Inflammatory macrophage treated with lipopolysaccharide for 1 hour (primary cell): Measurements from ENCODE around the gene MYO3B.

Experiments
- DNase-seq, 2 donors: peaks; one replicate each; pipeline ENCODE4 v3.0.0-alpha.2; 2020 to 2022

The MYO3B gene

DNA sequence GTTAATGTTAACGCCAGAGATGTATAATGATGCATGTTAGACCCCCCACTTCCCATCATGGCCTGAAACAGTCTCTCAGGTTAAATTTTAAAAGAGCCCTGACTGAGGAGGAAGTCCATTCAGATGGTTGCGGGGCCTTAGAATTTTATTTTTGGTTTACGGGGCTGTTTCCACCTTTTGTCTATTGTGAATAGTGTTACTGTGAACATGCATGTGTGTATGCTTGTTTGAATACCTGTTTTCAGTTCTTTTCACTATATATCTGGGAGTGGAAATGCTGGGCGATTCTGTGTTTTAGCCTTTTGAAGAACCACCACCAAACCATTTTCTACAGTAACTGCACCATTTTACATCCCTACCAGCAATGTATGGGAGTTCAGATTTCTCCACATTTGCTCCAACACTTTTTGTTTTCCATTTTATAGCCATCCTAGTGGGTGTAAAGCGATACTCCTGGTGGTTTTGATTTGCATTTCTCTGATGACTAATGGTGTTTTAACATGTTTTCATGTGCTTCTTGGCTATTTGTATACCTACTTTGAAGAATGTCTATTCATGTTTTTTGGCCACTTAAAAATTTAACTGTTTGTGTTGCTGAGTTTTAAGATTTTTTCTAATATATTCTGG lies 133.0 kb downstream of the MYO3B start:
- DNase-seq = no peak

DNA sequence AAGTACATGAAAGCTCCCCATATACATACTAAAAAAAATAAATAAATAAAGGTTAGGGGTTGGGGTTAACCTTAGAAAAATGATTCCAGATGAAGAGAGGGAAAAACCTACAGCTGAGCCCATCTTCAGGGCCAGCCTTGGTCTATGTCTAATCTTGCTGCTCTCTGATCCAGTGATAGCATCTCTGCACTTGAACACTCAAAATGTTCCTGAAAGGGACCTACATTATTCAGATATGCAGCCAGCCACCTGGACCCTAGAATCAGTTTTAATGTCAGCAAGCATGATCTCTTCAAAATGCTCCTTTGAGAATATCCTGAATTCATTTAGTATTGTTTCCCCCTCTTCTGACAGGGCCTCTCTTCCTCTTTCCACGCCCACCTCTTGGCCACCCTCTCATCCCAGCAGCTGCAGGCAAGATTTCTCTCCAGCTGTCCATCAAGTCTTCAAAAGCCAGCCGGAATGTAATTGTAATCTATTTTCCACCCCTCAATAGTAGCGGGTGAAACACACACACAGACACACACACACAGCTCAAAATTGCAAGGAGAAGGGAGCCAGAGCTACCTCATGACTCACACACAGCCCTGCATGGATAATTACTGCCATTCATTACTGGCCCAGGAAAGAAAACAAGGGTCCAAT lies 135.5 kb downstream of the MYO3B start:
- DNase-seq = no peak

DNA sequence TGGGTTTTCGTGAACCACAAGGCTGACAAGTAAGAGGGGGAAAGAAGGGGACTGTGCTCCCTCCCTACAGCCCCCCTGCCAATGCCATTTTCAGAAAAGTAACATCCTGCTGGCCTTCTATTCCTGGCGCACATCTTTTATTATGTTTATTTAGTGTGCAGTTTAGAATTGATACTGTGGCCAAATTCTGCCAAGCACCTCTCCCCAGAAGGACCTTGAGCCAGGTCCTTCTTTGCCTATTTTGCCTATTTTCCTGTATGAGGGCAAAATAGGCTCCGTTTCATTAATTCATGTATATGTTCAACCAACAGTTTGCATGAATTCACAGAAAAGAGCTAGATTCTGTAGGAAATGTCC lies 136.0 kb downstream of the MYO3B start:
- DNase-seq = no peak

DNA sequence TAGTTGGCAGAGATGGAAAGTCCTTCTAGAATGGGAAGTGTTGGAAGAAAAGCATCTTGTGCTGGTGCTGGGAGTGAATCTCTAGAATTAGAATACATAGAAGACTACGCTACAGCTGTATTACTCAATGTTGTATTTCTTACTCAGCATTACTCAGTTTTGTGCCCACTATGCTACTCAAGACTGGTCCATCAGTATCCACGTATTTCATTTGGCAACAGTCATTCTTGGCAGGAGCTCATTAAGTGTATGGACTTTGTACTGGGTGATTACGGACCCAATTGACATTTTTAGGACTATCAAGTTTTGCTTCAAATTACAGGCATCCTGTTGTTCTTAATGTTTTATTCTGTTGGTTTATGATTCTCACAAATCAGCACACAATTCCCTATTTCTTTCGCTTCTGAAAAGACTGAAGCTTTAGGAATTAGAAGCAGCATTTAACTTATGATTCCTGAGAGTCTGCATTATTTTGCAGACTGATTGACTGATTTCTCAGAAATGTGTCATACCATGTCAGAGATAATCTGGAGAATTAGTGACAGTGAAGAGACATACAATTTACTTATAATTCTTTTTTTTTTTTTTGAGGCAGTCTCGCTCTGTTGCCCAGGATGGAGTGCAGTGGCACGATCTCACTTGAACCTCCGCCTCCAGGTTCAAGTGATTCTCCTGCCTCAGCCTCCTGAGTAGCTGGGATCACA lies 136.9 kb downstream of the MYO3B start:
- no peak for DNase-seq

DNA sequence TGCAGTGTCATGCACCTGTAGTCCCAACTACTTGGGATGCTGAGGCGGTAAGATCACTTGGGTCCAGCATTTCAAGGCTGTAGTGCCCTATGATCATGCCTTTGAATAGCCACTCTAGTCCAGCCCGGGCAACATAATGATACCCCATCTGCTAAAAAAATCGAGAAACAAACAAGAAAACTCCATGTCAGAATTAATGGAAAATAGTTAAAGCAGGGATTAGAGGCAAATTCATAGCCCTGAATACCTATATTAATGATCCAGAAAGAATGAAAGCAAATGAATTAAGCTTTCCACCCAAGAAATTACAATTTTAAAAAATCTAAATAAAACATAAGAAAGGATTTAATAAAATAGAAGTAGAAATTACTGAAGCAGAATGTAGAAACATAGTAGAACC lies 143.0 kb downstream of the MYO3B start:
- no peak for DNase-seq

DNA sequence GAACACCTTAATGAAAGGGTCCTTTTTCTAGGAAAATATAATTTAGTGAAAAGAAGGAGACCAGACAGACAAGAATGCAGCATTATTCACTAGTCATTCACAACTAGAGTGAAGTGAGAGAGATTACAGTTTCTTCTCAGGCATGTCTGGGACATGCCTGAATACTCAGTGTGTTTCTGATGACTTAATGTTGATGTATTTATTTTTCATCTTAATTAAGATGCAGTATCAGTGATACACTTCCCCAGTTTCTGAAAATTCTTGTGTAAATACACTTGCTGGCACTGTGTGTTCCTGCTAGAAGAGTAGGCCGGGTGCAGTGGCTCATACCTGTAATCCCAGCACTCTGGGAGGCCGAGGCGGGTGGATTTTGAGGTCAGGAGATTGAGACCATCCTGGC lies 143.6 kb downstream of the MYO3B start:
- DNase-seq = no peak

DNA sequence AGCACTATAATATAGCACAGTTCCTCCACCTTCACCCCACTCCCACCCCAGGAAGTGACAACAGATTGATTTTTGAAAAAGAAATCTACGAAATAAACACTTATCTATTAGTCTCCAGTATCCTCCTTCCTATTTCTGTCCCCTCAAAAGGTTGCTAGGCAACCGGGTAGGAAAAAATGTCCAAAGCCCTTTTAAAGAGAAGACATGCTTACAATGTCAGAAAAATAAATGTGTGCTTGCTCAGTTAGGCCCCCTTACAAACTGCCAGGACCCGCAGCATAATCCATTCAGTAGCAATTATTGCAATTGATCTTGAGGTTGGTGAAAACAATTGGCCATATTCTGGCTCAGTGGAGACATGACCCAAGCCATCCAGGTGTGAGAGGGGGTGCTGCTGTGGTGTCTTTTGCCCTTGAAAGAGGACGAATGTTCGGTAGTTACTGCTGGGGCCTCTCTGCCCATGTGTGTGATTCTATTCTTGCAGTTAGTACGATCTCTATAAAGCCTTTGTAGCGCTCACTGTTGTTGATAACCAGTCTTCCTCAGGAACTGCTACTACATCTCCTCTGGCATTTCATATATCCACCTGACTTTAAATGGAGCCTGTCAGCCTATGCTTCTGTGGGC lies 144.3 kb downstream of the MYO3B start:
- no peak for DNase-seq

DNA sequence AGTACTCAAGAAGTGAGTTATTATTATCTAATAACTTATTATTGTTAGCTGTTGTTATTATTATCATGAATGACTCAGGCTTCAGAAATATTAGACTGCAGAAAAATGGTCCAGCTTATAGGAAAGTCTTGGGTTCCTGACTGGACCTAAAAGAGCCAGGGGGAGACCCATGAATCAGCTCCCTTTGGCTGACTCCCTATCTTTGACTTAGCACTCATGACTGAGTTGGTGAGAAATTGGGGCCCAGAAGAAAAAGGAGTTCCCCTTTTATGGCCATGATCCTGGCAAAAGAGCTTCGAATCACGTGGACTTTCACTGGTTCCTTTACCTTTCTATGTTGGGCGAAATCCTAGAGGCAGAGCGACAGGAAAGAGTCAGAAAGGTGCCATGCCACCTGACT lies 145.8 kb downstream of the MYO3B start:
- DNase-seq = peak in 1 of 2 donors; percentile 0

DNA sequence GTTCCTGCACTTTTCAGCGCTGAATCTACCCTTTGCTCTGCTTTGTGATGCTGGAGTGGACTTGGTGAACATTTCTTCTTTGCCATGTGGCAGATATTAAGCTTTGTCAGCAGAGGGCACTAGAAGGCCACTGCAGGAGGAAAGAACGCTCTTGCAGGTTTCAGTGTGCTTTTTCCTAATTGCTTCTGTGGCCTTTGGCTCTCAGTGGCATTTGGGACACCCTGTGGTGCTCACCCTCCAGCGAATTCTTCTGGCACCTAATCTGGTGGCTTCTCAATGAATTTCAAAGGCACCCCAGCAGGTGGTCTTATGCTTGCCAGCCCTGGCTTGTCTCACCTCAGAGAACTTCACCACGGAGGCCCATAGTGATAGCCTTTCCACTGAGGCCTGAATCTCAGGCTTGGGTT lies 146.7 kb downstream of the MYO3B start:
- DNase-seq = peak; percentile 6 to 9

DNA sequence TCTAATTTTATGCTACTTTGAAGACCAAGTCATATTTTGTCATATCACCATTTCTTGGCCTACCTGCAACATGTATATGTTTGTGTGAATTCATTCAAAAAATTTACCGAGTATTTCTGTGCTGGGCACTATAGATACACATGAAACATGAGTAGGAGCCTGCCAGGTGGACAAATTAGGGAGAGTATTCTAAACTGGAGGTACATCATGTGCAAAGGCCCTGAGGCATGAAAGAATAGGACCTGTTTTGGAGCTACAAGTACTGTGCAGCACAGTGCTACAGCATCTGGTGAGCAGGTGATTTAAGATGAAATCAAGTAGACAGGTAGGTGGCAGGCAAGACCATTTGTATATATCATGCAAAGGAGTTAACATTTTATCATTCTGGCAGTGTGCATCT lies 152.9 kb downstream of the MYO3B start:
- DNase-seq = no peak

DNA sequence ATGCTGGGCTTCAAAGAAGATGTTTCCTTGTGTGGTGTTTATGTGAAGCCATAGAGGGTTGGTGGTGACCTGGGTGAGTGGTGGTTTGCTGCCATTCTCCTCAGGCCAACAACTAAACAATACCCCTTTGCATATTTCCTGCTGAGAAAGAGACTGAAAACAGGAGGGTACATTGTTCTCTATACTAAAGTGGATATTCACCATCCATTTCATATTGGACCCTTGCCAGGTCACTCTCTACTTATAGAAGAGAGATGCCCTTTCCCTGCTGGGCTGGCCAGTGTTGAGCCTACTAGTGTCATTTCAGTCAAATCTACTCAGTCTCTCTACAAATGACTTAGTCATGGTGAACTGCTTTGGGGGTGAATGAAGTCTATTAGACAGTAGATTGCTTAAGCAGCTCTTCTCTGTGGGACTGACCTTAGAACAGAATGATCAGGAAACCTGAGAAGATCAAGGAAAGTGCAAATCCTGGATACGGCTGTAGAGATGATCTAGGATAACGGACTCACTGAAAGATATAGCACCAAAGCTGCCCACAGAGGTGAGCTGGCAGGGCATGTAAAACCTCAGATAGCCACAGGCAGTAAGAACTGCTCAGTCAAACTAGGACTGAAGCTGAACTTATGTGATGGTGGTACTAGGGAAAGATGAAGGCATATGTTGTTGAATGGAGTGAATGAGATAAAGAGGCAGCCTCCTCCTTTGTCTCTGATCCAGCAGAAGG lies 154.9 kb downstream of the MYO3B start:
- DNase-seq = no peak

DNA sequence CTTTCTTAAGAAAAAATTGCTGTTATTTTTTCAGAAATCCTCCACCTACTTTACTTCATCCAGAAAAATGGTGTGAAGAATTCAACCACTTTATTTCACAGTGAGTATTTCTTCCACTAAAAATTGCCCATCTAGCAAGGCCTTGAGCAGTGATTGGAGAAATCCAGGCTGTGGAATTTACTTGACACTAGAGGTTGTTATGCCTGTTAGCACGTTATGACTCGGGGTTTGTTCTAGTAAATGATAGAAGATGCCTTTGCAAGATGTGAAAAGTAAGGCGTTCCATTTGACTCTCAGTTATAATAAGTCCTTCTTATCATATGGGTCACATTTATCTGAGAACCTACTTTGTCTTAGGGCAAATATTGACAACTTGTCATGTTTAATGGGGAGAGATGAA lies 157.4 kb downstream of the MYO3B start:
- DNase-seq = no peak

DNA sequence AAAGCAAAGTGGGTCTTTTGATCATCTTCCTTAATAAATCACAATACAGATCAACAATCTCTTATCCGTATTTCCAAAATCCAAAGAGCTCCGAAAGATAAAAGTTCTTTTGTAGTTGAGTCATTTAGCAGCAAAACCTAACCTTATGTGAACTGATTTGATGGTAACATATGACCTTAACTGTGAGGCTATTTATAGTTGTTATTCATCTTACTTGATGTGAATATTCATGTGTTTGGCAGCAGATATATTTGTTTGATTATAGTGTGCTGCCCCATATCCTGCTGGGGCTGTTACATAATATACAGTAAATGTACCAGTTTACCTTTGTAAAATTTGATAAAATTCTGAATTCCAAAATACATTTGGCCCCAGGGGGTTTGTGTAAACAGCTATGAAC lies 158.5 kb downstream of the MYO3B start:
- DNase-seq = no peak

DNA sequence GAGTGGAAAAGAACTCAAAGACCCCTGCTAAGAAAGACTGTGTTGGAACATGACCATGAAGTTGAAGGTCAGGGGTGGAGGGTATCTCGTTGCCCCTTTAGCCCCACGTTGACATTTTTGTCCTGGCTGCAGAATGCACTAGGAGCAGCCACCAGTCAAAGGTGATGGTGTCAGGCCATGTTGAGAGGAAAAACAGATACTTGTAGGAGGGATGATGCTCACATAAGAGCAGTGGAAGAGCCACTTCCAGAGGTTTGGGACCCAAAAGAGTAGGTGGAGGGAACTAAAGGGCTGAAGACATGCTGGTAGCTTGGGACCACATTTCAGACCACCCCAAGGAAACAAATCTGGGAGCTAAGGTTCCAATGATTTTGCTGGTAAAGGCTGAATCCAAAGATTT lies 159.0 kb downstream of the MYO3B start:
- no peak for DNase-seq

DNA sequence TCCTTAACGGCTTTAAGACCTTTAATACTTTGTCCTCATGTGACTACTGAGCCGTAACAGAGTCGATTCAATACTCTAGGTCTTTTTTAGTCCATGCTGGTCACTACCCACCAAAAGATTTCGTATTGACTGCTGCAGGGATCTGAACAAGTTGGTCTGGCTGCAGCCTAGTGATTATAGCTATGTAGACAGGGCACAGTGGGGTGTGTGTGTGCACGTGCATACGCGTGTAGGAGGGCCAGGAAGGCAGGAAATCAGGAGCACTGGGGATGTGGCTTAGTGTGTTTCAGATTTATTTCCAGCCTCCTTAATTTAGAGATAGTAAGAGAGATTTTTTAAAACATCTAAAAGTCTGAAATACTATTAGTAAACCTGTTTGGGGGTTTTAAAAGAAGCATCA lies 161.4 kb downstream of the MYO3B start:
- DNase-seq = no peak

DNA sequence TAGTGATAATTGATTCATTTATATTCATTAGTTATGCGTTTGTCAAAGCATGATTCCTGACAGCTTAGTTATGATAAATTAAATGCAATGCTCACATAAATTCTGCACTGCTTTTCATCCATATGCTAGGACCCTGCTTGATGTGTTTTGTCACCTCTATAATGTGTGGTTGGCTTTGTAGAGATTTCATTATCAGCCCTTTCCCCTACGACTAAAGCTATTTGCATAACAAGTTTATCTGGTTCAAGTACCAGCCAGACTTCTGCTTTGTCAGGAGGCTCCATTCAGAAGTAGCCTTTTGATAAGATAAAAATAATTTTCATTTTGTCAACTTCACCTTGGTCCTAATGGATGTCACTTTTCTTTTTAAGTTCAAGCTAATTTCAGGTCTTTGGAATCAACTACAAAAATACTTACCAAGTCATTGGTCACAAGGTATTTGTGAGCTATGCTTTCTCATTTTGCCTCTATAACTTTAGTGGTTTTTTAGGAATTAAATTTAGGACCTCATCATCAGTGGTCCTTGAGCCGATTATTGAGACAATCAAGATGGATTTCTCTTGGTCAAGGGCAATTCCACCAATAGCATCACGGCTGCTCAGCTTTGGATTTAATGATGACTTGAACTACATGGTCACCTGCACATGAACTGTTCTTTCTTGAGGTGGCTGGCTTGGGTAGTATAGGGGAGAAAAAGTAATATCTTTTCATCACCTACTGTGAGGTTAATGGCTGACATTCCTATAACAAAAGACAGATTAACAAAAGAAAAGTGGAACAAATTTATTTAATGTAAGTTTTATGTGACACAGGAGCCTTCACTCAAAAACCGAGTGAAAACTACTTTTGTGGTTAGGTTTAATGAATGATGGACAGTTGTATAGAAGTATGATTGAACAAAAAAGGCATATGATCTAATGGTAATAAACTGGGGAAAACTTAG lies 162.1 kb downstream of the MYO3B start:
- no peak for DNase-seq

DNA sequence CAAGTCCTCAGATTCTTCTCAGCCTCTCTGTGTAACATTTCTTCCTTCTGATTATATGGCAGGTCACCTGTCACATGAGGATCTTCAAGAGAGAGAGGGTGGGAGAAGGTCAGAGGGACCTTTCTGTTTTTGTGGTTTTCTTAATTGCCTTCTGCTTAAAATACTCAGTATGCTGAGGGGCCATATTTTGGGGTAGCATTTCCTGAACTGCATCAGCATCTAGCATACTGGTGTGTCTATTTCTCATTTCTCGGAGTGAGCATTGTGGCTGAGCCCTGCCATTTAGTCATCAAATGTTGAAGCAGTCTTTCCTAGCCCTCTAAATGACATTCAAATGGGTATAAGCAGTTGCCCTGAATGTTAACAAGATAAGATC lies 162.7 kb downstream of the MYO3B start:
- DNase-seq = no peak

DNA sequence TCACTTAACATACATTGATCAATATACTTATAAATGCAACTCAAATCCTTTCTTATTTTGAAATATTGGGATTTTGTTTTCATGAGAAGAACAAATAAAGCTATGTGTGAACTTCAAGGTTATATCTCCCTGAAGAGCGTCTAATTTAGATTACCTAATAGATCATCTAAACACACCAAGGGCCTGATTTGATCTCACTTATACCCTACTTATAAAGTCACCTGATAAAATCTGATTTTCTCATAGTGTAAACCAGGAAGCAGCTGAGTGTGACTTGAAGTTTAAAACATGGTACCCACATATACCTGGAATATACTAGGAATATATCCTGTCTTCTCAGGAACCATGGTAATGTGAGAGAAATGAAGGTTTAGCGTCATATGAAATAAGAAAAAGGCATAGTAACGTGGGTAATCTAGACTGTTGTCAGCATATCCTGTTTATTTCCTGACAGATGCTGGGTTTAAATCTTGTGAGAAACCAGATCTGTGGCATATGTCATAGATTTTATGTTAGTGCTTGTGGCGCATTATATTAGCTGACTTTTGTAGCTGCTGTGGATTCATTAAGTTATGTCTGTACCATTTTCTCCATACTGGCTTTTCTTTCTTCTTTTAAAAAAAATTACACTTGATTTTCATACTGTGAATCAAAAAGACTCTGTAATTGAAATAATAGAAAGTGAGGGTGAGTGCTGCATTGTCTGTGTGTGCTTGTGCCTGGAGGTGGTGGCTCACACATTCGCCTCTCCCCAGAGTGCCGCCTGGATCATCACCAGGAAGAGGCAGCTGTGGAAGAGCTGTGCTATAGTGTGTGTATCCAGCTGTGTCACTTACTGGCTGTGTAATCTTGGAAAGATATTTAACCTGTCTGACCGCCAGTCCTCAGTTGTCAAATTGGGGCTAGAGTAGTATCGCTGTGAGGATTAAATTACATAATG lies 164.0 kb downstream of the MYO3B start:
- DNase-seq = no peak

DNA sequence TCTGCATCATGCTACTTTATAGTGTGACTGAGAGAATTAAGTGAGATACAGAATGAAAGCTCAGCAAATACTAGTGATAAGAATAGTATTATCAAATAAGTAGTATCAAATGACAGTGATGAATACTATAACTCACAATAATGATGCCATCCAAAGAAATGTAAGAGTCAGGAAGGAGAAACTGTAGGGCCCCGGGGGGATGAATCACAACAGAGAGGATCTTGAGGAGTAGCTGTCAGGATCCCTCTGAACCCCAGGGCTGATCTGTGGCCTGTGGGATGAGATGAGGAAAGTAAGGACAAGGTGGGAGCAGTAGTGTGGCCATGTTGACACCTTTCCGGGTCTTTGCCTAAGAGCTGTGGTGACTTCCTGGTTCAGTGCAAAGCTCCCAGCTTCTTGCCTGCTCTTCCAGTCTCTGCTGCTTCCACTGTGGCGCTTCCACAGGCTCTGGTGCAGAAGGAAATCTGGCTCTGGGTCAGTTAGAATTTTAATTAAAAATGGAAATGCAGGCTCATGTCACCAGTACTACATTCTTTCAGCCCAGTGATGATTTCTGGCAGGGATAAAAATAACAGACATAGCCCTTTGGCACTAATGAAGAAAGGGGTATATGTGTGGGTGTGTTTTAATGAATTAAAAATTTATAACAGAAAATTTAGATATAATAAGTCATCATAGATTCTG lies 166.9 kb downstream of the MYO3B start:
- DNase-seq = no peak

DNA sequence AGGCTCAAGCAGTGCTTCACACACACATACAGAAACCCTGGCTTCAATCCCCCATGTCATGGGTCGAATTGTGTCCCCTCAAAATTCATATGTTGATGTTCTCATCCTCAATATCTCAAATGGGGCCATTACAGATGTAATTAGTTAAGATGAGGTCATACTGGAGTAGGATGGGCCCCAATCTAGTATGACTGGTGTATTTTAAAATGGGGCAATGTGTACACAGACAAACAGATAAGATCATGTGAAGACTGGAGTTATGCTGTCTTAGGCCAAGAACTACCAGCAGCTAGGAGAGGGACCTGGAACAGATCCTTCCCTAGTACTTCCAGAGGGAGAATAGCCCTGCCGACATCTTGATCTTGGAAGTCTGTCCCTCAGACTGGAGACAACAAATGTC lies 167.7 kb downstream of the MYO3B start:
- DNase-seq = no peak
